ENCODE measurements around the gene DSCAM.

The DSCAM gene

DNA sequence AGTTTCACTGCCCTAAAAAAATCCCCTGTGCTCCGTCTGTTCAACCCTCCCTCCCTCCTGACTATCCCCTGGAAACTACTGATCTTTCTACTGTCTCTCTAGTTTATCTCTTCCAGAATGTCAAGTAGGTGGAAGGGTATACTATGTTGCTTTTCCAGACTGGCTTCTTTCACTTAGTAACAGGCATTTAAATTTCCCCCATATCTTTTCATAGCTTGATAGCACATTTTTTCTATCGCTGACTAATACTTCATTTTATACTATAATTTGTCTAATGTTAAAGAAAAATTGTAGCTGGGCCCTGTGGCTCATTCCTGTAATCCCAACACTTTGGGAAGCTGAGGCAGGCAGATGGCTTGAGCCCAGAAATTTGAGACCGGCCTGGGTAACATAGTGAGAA lies 142.8 kb downstream of the DSCAM start:
- no peak for DNase-seq (ENCODE audit: low read depth)

DNA sequence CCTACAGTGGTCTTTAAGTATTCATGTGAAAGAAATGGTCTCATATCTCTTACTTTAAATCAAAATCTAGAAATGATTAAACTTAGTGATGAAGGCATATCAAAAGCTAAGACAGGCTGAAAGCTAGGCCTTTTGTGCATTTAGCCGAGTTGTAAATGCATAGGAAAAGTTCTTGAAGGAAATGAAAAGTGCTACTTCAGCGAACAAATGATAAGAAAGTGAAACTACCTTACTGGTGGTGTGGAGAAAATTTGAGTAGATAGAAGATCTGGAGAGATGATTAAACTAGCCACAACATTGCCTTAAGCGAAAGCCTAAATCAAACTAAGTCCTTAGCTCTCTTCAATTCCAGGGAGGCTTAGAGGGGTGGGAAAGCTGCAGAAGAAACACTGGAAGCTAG lies 147.6 kb downstream of the DSCAM start:
- DNase-seq (ENCODE audit: low read depth): no peak

DNA sequence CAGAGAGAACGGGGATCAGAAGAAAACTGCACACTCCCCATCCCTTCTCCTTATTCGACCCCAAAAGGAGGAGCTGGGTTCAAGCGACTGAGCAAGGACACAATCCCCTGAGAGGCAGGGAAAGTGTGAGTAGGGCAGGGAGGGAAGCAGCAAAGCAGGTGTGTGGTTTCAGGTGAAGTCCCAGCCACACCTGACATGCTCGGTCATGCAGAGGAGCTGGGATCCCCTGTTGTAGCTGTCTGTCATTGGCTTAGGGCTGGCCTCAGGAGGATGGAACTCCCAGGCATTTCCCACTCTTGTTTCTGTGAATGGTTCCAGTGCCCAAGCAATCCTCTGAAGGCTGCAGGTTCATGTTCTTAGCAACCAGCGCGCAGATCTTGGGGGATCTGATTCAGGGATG lies 150.7 kb downstream of the DSCAM start:
- DNase-seq (ENCODE audit: low read depth): no peak

DNA sequence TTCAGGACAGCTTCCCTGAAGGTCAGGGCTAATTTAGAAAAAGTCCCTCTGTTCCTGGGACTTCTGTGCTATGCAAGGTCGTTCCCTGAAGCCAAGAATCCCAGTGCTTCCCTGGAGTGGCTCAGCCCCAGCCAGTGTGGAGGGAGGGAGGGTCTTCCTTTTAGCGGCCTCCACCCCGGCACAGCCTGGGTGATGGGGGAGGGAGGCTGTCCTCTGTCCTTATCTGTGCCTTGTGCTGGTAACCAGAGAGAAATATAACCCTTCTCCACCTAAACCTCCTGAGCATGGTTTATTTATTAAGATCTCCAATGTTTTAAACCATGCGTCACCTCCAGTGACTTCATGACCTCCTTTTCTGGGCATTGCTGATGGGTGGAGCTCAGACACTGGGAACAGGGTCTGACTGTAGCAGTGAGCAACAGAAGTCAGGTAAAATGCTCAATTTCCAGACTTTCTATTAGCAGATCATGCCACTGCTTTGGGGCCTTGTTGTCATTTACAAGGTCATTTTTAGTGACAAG lies 157.1 kb downstream of the DSCAM start:
- no peak for DNase-seq (ENCODE audit: low read depth)

DNA sequence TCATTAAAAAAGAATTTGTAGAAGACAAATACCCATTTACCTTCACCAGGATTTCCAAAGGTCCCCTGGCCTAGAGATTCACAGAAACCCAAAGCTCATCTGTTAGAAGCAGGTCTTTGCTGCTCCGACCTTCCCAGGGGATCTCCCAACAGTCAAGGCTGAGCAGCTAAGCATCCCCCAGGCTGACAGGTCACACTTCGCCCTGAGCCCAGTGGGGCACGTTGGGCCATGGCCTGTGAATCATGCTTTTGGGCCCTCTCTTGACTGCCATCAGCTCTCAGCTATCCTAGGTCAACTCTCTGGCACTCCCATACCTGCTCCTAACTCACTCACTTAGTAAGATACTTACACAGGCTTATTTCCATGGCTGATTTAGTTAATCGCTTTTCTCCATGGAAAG lies 157.7 kb downstream of the DSCAM start:
- DNase-seq (ENCODE audit: low read depth): no peak

DNA sequence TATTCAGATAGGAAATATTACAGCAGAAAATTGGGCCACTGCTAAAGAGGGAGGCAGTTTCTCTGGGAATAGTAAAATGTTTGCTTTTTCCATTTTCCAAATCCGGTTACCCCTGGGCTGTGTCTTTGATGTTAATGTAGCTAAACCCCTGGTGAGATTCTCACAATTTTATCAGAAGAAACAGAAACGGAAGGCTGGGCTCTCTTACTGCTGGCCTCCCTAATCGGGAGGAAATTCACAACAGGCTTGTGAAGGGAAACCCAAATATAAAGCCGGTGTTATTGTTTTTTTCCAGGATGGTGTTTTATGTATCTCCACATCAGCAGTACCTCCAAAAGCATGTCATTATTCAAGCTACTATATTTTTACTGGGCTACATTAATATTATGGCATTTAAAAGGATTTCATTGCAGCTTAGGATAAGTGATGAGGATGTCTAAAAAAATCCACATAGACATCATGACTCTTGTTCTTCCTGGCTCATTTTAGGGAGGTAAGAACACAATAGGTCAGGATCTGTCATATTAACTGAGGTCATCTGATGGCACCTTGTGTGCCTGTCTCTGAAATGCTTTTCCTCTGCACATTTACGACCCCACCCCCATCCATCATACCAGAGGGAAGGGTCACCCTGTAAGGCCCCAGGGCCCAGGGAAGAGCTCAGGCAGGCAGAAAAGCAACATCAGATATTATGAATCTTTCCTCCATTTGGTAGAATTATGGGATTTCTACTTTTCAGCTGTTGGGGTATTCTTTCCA lies 158.7 kb downstream of the DSCAM start:
- DNase-seq (ENCODE audit: low read depth): no peak

DNA sequence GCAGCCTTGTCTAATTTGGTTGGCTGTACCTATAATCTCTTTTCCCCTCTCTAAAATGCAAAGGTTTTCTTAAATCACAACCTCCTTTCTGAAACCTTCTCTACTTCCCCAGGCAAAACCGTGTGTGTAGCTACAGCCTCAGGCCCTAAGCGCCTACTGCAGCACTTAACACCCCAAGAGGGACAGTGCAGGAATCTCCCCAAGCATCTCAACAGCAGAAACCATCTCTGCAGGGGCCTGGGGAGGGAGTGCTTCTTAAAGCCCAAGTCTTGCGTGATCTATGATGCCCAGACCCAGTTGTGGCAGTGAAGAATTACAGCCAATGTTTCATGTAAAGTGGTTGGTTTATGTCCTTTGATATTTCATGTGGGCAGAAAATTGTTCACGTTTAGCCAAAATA lies 159.3 kb downstream of the DSCAM start:
- DNase-seq (ENCODE audit: low read depth): no peak

DNA sequence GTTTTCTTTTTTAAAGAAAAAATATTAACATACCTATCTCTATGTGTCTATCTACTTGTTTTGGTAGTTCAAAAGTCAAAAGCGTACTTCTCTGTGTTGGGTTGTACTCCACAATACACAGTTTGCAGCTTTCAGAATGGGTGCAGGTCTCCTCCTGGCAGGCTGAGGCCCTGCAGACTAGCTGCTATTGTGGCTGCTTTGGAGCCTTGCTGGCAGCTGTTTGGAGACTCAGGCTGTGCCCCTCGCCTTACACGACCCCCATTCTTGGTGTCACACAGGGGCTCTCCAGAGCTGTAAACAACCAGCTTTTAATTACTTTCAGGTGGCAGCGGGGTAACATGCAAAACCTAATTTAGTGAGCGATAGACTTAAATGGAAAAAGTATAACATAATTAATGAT lies 160.4 kb downstream of the DSCAM start:
- DNase-seq (ENCODE audit: low read depth): no peak

DNA sequence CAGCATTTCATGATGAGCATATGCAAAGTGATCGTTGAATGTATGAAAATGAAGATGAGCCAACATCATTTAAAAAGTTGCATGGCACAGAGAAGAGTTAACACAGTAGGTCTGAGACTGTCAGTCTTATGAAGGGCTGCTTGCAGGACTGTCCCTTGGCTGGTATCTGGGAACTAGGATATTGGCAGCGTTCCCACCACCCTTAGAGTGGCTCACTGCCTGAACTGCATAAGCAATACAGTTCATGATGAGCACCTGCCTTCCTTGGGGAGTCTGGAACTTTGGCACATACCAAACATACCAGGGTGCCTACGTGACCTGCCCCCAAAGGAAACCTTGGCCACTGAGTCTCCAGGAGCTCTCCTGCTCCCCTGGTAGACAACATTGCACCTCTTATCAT lies 161.8 kb downstream of the DSCAM start:
- DNase-seq (ENCODE audit: low read depth): no peak

DNA sequence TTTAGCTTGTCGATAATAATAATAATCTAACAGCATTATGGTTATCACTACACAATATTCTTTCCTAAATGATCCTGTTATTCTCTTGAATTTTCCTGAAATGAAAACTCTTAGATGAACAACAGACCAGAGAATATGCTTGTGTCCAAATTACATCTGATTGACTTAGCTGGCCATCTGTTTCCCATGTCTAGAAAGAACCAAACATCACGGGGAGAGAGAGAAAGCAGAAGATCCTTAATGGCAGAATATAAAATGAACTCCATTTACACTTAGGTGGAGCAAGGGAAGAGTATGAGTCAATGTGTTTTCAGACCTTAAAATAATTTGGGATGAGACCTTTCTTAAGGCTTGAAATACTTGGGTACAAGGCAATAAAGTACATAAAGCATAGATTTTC lies 162.2 kb downstream of the DSCAM start:
- DNase-seq (ENCODE audit: low read depth): no peak

DNA sequence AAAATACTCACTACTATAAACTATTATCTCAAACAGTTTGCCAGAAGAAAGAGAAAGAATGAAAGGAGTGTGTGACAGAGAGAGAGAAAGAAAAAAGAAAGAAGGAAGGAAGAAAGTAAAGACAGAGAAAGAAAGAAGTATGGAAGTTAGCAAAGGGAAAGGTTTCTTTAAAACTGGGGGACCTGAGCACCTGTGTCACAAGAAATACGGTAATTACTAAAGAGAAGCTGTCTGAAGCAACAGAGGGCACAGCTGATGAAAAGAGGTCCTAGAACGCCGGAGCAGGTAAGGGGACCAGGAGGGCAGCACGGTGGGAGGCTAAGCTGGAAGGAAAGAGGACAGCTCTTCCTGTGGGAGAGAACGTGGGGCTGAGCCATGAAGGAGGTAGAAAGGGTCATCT lies 163.6 kb downstream of the DSCAM start:
- DNase-seq (ENCODE audit: low read depth): no peak

DNA sequence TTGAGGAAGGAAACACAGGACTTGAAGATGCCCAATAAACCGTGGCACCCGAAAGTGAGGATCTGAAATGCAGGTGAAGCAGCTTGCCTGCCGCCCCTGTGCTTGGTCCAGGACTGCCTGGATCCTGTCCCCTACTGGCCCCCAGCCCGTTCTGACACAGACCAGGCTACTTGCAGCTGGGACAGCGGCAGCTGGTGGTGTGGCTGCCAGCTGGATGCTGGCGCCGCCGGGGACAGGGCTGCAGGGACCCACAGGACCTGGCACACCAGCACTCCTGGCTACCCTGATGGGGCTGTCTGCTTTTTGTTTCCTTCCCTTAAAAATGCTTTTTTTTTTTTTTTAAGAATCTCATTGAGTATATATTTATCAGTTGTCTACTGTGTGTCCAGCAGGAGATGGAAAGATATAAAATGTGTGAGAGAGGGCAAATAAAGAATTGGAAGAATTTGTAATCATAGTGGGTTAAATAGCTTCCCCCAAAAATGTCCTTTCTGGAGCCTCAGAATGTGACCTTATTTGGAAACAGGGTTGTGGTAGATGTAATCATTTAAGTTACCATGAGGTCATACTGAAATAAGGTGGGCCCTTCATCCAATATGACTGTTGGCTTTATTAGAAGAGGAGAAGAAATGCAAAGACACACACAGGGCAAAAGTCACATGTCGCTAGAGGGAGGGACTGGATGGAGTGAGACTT lies 165.6 kb downstream of the DSCAM start:
- no peak for DNase-seq (ENCODE audit: low read depth)

DNA sequence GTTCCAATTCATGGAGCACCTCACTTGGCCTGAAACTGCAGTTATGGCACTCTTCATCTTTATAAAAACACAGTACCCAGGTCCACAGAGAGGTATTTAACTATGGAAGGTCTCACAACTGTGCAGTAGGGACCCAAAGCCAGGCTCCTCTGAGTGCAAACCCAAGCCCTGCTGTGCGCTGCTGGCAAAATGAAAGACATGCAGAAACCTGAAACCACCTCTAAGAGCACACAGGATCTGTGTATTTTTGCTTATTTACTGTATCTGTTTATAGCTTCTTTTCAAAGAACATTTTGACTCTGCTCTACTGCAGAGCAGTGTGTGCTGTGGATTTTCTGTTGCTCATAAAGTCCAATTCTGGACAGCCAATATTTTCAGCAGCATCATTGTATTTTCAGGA lies 166.6 kb downstream of the DSCAM start:
- no peak for DNase-seq (ENCODE audit: low read depth)

DNA sequence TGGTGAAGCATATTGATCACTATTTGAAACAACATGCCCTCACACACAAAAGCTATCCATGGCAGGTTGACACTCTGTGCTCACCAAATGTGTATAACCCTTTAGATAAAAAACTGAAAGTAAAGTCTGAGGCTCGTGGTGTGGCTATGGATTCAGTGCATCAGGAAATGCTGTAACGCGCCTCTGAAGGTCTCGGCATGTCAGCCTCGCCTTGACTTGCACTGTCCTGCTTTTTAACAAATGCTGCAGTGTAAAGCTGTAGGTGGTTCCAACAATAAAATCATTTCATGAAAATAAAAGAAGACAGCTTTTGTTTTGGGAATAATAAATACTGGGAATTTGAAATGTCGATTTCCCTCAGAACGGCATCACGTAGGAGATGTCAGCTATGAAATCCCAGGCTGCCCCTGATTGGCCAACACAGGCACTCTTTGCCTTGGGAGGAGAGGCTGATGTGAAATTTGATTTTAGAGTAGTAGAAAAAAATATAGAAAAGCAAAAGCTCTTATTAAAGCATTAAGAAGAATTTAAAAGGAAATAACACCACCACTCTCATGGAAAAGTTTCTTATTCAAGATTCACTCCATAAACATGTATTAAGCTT lies 168.2 kb downstream of the DSCAM start:
- DNase-seq (ENCODE audit: low read depth): no peak

DNA sequence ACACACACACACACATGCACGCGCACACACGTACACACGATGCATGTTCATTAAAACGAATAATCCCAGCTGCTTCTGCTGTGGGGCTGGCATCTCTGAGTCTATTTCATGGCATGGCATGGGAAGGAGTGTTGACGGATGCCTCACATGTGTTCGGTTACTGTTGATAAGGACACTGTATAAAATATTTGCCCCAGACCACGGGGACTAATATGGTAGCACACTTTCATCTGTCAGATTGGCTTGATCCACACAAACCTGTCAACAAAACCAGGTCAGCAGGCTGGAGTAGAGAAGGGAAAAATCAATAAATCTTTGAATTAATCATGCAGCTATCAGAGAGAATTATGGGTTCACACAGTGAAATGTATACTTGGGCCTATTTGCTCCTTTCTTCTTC lies 171.9 kb downstream of the DSCAM start:
- no peak for DNase-seq (ENCODE audit: low read depth)

DNA sequence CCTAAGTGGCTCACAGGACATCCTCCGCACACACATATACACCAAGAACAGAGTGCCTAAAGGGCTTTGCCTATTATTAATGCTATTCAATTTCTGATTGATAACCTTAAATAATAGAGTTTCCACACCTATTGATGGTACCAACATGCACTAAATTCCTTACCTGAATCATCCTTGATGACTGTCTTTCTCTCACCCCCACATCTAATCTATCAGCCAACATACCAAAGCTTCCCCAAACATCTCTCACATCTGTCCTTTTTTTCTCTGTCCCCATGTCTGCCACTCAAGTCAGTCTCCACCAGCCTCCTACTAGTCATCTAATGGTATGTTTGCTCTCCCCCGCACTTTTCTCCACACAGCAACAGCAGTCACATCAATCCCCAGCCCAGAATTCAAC lies 174.4 kb downstream of the DSCAM start:
- no peak for DNase-seq (ENCODE audit: low read depth)

DNA sequence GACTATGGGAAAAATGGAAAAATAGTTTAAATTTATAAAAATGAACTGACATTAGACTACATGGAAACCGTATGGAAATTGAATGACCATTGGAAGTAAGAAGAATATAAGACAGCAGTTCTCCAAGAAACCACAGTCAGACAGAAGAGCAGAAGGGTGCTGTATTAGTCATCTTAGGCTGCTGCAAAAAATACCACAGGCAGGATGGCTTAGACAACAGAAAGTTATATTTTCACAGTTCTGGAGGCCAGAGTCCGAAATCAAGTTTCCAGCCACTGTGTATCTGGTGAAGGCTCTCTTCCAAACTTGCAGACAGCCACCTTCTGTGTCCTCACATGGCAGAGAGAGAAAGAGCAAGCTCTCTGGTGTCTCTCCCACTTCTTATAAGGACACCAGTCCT lies 175.2 kb downstream of the DSCAM start:
- no peak for DNase-seq (ENCODE audit: low read depth)

DNA sequence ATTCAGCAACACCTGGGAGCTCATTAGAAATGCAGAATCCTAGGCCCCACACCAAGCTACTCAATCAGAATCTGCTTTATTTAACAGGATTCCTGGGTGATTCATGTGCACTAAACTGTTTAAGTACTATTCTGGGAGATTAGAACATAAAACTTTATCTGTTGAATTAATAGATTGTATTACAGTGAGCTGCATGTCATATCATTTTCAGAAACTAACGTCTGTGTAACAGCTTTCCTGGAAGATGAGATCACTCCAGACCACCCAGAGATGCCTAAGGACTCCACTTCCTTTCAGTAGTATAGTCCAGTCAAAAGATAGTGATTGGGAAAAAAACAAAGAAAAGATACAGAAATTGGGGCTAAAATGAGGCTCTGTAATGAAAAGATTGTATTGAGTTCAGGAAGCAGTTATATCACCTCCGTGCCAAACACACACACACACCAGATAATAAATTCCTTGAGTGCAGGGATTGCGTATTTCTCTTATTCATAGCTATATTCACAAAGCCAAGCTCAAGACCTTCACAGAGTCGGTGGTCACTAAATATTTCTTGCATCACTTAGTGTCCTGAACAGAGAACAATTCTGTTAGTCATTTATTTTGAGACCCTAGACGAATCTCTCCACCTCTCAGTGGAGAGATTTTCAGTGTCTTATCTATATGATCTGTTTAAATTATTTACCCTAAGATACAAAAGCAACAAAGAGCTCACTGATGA lies 178.2 kb downstream of the DSCAM start:
- DNase-seq (ENCODE audit: low read depth): no peak

DNA sequence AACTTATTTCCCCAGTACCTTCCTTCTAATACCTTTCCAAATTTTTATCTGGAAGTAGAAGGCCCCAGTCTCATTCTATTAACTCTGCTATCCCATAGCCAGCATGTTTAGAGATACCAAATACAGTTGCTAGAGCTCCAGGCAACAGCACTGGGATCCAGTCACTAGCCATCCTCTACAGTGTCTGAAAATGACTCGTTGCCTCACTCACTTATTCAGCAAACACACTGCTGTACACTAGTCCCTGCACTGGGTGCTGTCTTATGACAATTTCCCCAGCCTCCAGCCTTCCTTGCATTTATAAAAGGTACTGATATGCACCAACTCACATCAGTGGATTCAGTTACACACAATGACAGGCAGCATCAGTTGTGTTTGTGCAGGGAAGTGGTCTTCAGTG lies 179.0 kb downstream of the DSCAM start:
- DNase-seq (ENCODE audit: low read depth): no peak

DNA sequence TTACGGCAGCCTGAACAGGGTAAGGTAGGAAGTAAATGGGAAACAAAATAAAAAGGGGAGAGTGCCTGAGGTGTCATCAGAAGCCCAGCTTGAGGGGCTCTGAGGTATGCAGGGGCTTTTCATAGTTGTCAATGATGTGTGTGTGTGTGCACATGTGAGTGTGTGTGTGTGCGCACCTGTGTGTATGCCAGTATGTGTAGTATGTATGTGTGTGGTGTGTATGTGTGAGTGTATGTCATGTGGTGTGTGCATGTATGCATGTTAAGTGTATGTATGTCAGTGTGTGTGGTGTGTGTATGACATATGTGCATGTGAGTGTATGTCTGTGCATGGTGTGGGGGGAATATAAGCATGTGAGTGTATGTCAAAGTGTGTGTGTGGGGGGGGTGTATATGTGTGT lies 184.1 kb downstream of the DSCAM start:
- DNase-seq (ENCODE audit: low read depth): no peak

DNA sequence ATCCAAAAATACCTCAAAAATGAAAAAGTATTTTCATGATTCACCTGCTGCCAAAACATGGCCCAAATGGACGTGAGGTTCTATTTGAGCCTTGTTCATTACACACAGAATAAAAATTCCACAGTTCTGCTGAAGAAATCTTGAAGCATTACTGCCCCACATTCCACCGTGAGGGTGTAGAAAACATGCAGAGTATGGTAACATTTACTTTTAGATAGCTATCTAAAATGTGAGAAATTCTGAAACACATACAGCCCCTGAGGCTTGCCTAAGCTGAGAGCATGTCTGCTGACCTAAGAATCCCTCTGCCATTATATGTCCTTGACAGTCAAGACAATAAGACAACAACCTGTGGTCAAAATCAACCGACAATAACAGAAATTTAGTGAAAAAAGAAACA lies 186.5 kb downstream of the DSCAM start:
- no peak for DNase-seq (ENCODE audit: low read depth)

DNA sequence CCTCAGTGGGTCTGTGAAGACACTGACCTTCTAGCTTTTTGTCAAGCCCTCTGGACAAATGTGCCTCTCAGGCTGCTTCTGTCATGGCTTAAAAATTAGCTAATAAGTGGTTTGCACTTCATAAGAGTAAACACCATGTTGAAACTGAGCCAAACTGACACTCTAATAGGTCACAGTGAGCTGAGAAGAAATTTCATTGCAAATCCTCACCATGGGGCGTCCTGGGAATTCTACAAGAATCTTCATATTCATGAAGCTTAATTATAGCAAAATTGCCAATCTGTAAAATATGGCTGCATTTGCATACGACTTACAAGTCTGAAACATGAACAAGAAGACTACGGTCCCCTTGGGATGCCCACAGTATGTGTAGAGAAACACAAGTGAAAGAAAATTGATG lies 188.6 kb downstream of the DSCAM start:
- no peak for DNase-seq (ENCODE audit: low read depth)

DNA sequence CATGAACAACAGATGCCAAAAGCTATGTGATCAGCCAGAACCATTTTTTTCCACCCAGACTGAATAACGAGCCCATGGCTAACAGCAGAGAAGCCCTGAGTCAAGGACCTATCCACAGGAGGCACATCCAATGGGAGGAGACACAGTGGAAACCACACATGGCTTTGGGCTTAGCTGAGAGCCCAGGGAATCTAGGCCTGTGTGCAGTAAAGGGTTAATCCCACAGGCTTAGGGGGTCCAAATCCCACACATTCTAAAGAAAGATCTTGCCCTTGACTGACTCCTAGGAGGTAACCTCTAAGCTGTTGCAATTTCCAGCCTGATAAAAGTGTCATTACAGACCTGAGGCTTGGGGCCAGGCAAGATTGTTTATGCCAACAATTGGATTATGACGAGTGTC lies 194.5 kb downstream of the DSCAM start:
- no peak for DNase-seq (ENCODE audit: low read depth)

Measured in fibroblast of gingiva (primary cell).